Activated gamma-delta T cell (primary cell): ENCODE measurements around the gene CDC37L1.

ENCODE experiments used
- DNase-seq: peaks from one replicate; lab custom pipeline; 2025; lab: John Stamatoyannopoulos, UW

CDC37L1 gene

DNA sequence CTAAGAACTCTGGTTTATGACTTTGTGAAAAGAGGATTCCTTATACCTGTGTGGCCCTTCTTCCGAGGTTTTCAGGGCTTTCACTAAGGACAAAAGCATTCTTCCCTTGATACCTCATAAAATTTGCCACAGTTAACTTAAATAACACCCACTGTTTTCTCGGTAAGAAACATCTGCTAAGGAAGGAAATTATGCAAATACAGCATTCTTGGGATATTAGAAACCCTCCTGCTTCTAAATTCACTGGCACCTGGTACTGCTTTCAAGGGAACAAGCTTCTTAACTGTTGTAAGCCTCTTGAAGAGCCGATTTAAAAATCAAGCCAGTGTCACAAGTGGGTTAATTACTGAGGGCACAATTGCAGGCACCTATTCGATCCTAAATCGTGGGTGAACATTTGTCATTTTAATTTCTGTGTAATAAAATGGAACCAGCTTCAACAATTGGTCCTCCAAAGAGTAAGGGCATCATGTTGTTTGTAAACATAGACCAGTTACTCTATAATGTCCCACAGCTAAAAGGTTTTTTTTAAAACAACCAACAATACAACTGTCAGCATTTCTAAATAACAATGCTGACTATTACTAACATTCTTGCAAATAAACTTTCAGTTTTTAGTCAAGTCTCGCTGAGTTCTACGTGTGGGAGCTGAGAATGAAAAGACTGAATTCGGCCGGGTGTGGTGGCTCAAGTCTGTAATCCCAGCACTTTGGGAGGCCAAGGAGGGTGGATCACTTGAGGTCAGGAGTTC lies 35.1 kb downstream of the CDC37L1 start:
- no peak for DNase-seq

DNA sequence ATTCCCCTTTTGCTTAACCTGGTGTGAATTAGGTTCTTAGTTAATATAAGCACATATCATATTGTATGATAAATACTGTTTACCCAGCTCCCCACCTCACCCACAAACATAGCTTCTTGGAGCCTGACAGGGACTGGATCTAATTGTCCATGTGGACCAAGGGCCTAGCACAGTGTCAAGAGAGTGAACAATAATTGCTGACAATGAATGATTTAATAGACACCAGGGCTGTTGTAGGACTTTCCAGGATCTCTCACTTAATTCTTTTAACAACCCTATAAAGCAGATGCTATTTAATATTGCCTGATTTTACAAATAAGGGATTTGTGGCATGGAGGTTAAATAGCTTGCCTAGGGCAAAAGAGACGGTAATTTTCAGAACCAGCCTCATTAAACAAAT lies 36.8 kb downstream of the CDC37L1 start:
- DNase-seq: no peak

DNA sequence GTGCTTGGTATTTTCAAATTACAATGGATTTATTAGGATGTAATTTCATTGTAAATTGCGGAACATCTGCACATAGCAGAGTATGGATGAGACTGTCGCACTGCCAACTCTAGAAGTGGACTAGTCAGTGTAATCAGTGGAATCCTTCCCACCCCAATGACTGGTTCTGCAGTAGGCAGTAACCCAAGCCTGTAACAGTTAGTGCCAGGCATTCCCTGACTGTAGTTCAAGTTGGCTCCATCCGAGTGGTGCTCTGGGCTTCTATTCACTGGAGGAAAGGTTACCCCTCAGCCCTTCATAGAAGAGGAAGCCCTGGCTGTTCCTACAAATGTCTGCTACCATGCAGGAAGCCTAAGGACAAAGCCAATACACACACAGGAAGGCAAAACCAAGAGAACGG lies 38.4 kb downstream of the CDC37L1 start:
- DNase-seq: no peak

DNA sequence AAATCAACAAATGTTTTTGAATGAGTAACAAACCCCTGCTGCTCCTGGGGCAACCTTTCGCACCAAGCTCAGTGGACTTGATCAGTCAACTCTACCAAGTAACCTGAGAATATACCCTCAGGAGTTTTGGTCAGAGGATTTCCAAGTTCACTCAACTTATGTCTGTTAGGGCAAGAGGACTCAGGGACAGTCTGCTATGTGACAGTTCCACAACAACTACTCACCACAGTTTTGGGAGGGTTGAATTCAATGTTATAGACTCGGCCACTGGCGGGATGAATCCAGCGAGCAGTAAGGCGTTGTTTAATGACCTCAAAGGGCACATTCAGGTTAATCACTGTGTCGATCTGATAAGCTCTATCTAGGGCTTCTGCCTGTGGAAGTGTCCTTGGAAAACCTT lies 39.5 kb downstream of the CDC37L1 start:
- no peak for DNase-seq

DNA sequence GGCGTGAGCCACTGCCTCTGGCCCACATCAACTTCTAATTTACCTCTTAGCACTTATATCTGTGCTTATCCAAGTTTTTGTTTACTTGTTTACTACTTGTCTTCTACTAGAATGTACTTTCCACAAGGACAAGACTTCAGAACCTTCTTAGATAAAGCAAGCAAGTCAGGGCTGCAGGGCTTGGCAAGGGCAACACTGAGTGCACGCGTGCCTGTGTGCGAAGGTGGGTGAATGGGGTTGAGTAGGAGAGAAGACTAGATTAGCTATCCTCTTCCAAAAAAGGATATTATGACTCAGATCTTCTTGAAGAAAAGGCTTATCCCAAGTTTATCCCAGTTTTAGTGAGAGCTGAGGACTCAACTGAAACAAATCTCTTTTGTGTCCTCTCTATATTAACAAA lies 42.4 kb downstream of the CDC37L1 start:
- DNase-seq: no peak

DNA sequence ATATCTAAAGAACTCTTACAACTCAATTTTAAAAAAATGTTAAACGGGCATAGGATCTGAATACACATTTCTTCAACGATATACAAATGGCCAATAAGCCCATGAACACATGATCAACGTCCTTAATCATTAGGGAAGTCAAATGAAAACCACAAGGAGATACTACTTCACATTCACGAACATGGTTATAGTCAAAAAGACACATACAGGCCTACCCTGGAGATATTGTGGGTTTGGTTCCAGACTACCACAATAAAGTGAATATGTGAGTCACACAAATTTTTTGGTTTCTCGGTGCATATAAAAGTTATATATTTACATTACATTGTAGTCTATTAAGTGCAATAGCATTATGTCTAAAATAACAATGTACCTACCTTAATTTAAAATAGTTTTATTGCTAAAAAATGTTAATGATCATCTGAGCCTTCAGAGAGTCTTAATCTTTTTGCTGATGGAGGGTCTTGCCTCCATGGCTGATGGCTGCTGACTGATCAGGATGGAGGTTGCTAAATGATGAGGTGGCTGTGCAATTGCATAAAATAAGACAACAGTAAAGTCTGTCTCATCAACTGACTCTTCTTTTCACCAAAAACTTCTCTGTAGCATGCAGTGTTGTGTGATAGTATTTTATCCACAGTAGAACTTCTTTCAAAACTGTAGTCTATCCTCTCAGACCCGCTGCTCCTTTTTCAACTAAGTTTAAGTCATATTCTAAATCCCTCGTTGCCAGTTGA lies 46.5 kb downstream of the CDC37L1 start:
- DNase-seq: no peak

DNA sequence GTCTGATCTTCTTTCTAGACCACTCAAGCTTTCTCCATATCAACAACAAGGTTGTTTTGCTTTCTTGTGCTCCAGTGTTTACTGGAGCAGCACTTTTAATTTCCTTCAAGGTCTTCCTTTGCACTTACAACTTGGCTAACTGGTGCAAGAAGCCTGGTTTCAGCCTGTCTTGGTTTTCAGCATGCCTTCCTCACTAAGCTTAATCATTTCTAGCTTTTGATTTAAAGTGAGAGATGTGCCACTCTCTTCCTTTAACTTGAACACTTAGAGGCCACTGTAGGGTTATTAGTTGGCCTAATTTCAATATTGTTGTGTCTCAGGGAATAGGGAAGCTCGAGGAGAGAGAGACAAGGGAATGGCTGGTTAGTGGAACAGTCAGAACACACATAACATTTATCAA lies 48.2 kb downstream of the CDC37L1 start:
- DNase-seq: no peak

DNA sequence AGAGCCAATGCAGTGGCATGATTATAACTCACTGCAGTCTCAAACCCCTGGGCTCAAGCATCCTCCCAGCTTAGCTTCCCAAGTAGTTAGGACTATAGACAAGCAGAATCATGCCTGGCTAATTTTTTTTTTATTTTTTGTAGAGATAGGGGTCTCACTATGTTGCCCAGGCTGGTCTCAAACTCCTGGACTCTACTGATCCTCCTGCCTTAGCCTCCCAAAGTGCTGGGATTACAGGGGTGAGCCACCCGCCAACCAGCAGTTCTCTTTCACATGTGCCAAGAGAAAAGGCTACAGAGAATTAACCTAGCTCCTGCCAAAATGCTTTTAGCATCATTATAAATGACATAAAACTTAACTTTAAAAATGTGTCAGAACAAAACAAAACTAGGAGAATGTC lies 53.5 kb downstream of the CDC37L1 start:
- DNase-seq: no peak

DNA sequence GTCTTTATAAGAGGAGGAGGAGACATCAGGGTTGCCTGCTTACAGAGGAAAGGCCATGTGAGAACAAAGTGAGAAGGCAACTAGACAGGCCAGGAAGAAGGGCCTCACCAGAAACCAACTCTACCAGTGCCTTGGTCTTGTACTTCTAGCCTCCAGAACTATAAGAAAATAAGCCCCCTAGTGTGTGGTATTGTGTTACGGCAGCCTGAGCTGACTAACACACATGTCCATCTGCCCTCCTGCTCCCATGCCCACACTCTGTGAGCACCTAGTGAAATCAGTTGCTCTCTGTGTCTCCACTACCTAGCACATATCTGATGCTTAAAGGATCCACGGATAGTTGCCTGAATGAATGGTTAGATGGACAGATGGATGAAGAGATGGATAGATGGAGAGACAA lies 54.8 kb downstream of the CDC37L1 start:
- DNase-seq: no peak

DNA sequence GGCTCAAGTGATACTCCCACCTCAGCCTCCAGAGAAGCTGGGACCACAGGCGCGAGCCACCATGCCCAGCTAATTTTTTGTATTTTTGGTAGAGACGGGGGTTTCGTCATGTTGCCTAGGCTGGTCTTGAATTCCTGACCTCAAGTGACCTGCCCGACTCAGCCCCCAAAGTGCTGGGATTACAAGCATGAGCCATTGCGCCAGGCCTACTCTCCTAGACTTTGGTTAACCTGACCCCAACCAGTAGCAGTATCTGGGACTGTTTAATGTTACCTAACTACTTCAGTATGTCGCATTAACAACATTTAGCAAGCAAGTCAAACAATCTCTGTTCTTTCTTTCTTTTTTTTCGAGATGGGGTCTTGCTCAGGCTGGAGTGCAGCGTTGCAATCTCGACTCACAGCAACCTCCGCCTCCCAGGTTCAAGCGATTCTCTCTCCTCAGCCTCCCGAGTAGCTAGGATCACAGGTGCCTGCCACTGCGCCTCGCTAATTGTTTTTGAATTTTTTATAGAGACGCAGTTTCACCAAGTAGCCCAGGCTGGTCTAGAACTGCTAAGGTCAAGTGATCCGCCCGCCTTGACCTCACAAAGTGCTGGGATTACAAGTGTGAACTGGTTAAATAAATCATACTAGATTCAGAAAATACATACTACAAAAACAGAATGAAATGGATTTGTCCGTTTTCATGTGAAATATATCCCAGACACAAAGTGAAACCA lies 59.7 kb downstream of the CDC37L1 start:
- DNase-seq: no peak

DNA sequence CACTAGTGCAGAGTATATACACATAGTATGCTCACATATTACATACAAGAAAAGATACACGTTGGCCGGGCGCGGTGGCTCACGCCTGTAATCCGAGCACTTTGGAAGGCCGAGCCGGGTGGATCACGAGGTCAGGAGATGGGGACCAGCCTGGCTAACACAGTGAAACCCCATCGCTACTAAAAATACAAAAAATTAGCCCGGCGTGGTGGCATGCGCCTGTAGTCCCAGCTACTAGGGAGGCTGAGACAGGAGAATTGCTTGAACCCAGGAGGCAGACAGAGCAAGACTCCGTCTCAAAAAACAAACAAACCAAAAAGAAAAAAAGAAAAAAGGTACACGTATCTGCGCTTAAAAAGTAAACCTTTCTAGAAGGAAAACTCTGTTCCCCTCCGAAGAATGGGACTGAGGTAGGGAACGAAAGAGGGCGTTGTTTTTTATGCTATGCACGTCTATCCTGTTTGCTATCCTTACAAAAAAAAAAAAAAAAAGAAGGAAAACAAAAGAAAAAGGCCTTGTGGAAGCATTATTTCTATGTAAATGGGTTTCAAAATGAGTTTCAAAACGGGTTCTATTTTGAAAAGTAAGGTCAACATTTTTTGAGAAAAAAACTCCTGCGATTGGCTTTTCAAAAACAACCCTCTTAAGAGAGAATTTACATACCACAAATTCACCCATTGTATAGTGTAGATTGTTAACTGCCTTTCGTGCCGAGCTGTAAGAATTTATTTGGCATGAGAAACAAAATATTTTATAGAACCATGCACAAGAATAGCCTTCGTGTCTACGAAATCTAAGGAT lies 60.4 kb downstream of the CDC37L1 start:
- DNase-seq: no peak

DNA sequence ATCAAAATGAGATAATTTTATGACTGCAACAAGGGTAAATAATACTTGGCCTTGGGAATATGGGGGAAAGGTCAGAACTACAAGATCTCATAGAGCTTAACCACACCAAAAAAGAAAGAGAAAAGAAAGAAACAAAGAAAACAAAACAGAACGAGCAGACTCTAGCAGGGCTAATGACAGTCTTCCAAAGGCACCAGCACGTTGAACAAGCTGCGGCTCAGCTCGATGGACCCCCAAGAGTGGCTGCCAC lies 60.9 kb downstream of the CDC37L1 start:
- no peak for DNase-seq

DNA sequence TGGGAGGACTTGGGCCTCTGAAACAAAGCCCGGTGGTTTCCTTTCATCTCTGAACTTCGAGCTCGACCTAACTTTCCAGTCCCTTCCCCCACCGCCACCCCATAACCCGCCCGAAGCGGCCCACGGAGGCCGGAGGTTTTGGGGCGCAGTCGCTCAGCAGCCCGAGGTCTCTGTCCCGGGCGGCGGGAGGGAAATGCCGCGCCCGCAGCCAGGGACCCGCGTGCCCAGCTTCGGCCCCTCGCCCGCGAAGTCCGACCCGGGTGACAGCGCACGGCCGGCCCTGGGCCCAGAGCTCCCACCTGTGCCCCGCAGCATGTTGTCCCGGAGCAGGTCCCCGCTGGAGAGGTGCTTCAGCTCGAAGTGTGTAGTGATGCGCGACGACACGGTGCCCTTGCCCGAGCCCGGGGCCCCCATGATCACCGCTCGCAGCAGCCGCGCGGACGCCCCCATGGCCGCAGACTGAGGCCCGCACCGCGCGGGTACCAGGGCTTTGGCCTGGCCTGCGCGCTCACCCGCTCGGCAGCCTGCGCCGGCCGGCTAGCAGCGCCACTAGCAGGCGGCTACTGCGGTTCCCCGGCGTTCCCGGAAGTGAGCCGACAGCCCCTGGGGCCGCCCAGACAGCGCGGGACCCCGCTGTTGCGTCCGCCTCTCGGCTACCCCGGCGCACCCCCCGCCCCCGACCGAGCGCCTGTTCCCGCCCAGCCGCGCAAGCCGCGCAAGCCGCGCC lies 61.4 kb downstream of the CDC37L1 start, which contains the start of gene AK3:
Gene AK3 (minus strand): TSS at position 565 of the 727 bp plus-strand sequence. CDS start 115 bp downstream, at position 450.
- peak; percentile 87 for DNase-seq

DNA sequence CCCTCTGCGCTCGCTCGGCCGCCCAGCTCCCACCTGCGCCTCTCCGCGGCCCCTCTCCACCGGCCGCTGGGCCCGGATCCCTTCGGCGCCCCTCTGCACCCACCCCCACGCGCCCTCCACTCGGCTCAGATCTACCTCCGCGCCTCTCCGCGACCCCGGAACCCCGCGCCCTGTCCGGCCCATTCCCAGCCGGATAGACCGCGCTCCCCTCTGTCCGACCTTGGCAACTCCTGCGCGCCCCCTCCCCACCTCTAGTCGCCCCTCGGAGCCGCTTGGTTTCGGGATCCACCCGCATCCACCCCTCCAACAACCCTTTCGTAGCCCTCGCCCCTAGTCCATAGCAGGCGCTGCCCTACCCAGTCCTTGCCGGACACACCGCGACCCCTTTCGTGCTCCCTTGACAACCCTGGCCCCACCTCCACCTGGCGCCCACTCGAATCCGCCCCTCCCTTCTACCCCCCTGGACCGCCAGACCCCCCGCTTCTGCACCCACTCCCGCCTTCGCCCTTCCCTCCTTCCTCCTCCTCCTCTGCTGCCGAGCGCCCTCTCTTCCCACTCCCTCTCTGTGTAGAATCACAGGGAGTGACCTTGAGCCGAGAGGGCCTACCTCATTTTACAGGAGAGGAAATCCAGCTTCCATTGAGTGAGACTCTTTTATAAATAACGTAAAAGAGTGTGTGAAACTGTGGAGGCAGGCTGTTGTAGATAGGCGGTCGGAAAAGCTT lies 62.2 kb downstream of the CDC37L1 start:
- DNase-seq: no peak

DNA sequence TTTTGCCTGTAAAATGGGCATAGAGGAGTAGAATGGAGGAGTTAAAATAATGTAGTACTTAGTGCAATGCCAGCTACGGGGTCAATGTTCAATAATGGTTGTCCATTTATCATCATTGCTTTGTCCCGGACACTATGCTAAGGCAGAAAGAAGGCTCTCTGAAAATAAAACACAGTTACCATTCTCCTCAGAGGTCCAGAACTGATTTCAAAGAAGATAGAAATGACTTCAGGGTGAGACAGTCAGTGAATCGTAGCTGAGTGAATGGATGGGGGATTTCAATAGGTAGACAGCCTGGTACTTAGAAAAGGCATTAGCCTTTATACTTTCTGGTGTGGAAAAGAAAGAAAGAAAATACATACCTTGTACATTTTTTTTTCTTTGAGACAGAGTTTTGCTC lies 62.9 kb downstream of the CDC37L1 start:
- DNase-seq: no peak

DNA sequence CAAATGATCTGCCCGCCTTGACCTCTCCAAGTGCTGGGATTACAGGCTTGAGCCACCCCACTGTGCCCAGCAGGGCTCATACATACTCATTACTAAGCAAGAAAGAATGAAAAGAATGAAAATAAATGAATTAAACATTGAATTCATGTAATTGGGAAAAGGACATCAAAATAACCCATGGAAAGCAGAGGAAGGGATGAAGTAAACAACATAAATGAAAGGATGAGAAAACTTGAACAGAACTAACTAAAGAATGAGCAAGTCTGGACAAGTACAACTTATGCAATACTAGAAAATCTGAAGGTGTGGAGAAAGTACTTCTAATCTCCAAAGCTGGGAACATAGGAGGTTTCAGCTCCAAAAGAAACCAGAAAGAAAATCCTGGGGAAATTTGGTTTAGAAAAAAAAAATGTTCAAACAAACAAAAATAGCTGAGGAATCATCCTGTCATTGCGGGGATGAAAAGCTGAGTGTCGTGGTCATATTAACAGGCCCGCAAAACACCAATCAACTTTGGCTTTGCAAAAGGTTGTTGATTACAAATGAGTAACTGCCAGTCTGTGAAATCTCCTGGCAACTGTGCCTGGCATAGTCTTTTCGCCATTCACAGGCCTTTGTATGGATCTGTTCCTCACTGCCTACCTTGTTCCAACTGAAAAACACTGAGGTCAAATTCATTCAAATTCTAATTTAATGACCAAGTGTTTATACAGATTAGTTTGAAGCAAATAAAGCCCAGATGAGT lies 63.9 kb downstream of the CDC37L1 start:
- no peak for DNase-seq

DNA sequence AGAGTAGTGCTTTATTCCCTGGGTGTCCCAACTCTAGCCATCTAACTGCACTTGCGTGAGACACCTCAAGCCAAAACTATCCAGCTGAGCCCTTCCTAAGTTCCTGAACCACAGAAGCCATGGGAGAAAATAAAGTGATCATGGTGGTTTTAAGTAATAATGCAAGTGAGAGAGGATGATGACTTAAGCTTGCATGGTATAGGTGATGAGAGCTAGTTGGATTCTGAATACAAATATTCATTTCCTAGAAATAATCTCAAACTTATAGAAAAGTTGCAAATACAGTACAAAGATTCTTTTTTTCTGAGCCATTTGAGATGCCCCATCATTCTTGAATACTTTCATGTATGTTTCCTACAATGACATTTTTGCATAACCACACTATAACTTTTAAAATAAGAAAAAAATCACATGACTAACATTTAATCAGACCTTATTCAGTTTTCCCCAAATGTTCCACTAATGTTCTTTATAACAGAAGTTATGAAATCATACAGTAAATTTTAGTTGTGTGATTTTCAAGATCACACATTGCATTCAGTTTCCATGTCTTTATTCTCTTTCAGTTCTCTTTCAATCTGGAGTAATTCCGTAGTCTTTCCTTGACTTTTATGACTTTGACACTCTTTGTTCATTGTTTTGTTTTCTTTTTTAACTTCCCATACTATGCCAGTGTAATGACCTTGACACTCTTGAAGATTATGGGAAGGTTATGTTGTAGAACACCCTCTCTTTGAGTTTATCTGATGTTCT lies 67.1 kb downstream of the CDC37L1 start:
- no peak for DNase-seq

DNA sequence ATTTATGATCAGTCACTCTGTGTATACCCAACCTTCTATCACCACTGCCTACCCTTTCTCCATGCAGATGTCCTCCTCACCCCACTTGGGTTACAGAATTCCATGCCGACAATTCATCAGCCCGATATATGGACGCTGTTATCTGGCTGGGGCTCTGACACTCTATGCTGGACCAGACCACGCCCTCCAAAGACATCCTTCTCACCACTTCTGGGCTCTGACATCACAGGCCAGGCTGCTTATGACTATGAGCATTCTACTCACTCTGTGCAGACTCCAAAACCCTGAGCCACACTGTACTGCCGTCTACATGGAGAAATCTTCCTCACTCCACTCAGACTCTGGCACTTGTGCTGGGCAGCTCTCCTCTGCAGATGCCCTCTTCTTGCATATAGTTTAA lies 69.2 kb downstream of the CDC37L1 start:
- no peak for DNase-seq

DNA sequence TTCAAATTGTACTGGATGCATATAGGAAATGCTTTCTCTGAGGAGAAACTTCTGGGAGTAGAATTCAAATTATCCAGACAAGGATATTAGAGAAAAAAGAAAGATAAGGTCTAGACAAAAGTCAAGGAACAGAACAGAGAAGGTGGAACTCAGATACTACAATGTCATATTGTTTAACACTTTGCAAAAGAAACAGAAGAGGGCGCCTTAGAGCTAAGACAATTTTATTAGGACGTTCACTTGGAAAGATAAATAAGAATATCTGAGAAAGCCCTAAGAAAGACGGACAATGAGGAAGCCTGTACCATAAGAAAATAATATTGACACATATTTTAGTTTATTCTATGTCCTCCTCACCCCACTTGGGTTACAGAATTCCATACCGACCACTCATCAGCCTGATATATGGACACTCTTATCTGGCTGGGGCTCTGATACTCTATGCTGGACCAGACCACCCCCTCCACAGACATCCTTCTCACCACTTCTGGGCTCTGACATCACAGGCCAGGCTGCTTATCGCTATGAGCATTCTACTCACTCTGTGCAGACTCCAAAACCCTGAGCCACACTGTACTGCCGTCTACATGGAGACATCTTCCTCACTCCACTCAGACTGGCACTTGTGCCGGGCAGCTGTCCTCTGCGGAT lies 70.8 kb downstream of the CDC37L1 start:
- no peak for DNase-seq
